Naive thymus-derived CD8-positive, alpha-beta T cell (primary cell): Measurements from ENCODE around the gene CD248. TPM values are rescaled to one million over a fixed set of nuclear protein-coding genes. Genes with fewer than 3 reads are reported as not detected.
A peak's percentile ranks its signal among the peaks of the same experiment; 100 is the strongest.
"Not testable (repeated sequence)": the region's sequence is repeated elsewhere in the genome, so short reads cannot be mapped to it uniquely, and the experiment has no call there.

ENCODE experiments used
- ATAC-seq, 2 donors: fragments of 150-1000 bp; cut with Tn5 transposase in 1 of 2; sonication (Bioruptor Pico), chemical (Tn5 transposase) in 1 of 2; 1 replicate in 1 of 2; 2 replicates in 1 of 2; pipeline ENCODE4 v1.10.0; 2021; ENCODE audit warnings: mild to moderate bottlenecking in 2 of 2, moderate library complexity in 2 of 2
- POLR2A ChIA-PET: fragments of 350-600 bp; sonication (Branson Sonifier 250); formaldehyde crosslinking; loops from one replicate; lab custom pipeline; 2021; ENCODE audit warnings: antibody characterized with exemption; lab: Charles Lee
- DNase-seq, 10 donors: peaks; one replicate each; pipeline versions ENCODE4 v3.0.0 to v3.0.0-alpha.2; 2020 to 2022
- H3K27ac Mint-ChIP-seq, 10 donors: one replicate each; pipeline ENCODE4 v1.8.0; 2020 to 2022; ENCODE audit warnings: mild to moderate bottlenecking in 10 of 10, mixed read lengths in 10 of 10, moderate library complexity in 4 of 10, inconsistent platforms in 1 of 10
- H3K27me3 Mint-ChIP-seq, 5 donors: one replicate each; pipeline ENCODE4 v1.8.0; 2021 to 2022; ENCODE audit warnings: mixed read lengths in 5 of 5
- H3K36me3 Mint-ChIP-seq, 3 donors: one replicate each; pipeline ENCODE4 v1.8.0; 2020 to 2022; ENCODE audit warnings: mixed read lengths in 3 of 3, mild to moderate bottlenecking in 2 of 3, inconsistent platforms in 1 of 3
- H3K4me1 Mint-ChIP-seq, 4 donors: one replicate each; pipeline ENCODE4 v1.8.0; 2021 to 2022; ENCODE audit warnings: mixed read lengths in 4 of 4
- H3K4me3 Mint-ChIP-seq, 10 donors: one replicate each; pipeline ENCODE4 v1.8.0; 2020 to 2022; ENCODE audit warnings: mild to moderate bottlenecking in 10 of 10, mixed read lengths in 10 of 10, moderate library complexity in 6 of 10, inconsistent platforms in 1 of 10
- H3K9me3 Mint-ChIP-seq, 9 donors: one replicate each; pipeline ENCODE4 v1.8.0; 2020 to 2022; ENCODE audit warnings: mixed read lengths in 9 of 9, mild to moderate bottlenecking in 3 of 9, inconsistent platforms in 1 of 9, moderate library complexity in 1 of 9
- polyA plus RNA-seq, 3 donors: library from polyadenylated mRNA; unstranded; fragments of 300-500 nt; fragmentation: Illumina TruSeq; gene quantifications; one replicate each; pipeline ENCODE4 v1.2.3, GENCODE V29; 2021
- total RNA-seq, 8 experiments: library from RNA in 2 of 8; stranded (reverse) in 2 of 8; gene quantifications; one replicate each; pipeline ENCODE4 v1.2.3 and lab custom pipeline; 2021 to 2026

CD248 gene
- total and polyA plus RNA-seq, 5 experiments from 2014 or later: 37.0 to 128 (median 43.8) TPM

GRCh38 chr11:66282468-66283455, 34.1 kb downstream of the CD248 start:
- Mint-ChIP-seq H3K9me3 (no peaks in the 10 kb centered on the region), H3K4me3 (peak overlapping the region in 9 of 10 donors; percentile 15 to 78 (median 56)), H3K36me3 (peaks cover 0 to 5% (median 0%) of the 10 kb centered on the region in 3 donors), H3K27me3 (peaks cover 0 to 3% (median 0%) of the 10 kb centered on the region in 5 donors), H3K4me1 (peaks cover 7 to 52% (median 43%) of the 10 kb centered on the region in 4 donors), H3K27ac (peak overlapping the region; percentile 35 to 97 (median 87))
- ATAC-seq (peak; percentile 74 to 84), DNase-seq (peak; percentile 97 to 100 (median 100))
- POLR2A ChIA-PET: interaction anchor here (0.6 to 11.2 kb wide), 7 partner anchors 9 to 193 kb away, joined by 3 to 102 read pairs (median 3); partner anchors contain the start of genes RAB1B and TMEM151A

- Mint-ChIP-seq H3K27ac (peak overlapping the region; percentile 35 to 97 (median 88)), H3K9me3 (no peaks in the 10 kb centered on the region), H3K36me3 (peaks cover 0 to 7% (median 0%) of the 10 kb centered on the region in 3 donors), H3K4me3 (peak overlapping the region in 9 of 10 donors; percentile 15 to 78 (median 50)), H3K4me1 (peaks cover 8 to 53% (median 44%) of the 10 kb centered on the region in 4 donors), H3K27me3 (peaks cover 0 to 3% (median 0%) of the 10 kb centered on the region in 5 donors)
- ATAC-seq: no peak
- POLR2A ChIA-PET: interaction anchor here (0.8 to 11.2 kb wide), 7 partner anchors 10 to 192 kb away, joined by 3 to 102 read pairs (median 3); partner anchors contain the start of genes RAB1B and TMEM151A
- no peak for DNase-seq
Measured at GRCh38 chr11:66281776-66282467, 34.9 kb downstream of the CD248 start.

GRCh38 chr11:66281001-66281400, 35.8 kb downstream of the CD248 start:
- DNase-seq (no peak), ATAC-seq (no peak)
- H3K4me1 Mint-ChIP-seq: peaks cover 9 to 51% (median 46%) of the 10 kb centered on the region in 4 donors
- H3K4me3 Mint-ChIP-seq: peak overlapping the region in 6 of 10 donors; percentile 13 to 69 (median 40)
- POLR2A ChIA-PET: interaction anchor here (0.9 to 11.2 kb wide), 3 partner anchors 13 to 36 kb away, joined by 3 to 102 read pairs (median 4); partner anchors contain the start of genes CD248 and RAB1B
- H3K27ac Mint-ChIP-seq: peak overlapping the region; percentile 20 to 97 (median 86)
- no peaks in the 10 kb centered on the region for H3K9me3 Mint-ChIP-seq
- H3K36me3 Mint-ChIP-seq: peaks cover 0 to 10% (median 2%) of the 10 kb centered on the region in 3 donors
- H3K27me3 Mint-ChIP-seq: peaks cover 0 to 3% (median 0%) of the 10 kb centered on the region in 5 donors

- ATAC-seq (no peak), DNase-seq (no peak)
- H3K4me1 Mint-ChIP-seq: peaks cover 9 to 51% (median 43%) of the 10 kb centered on the region in 4 donors
- H3K36me3 Mint-ChIP-seq: peaks cover 0 to 14% (median 2%) of the 10 kb centered on the region in 3 donors
- H3K9me3 Mint-ChIP-seq: no peaks in the 10 kb centered on the region
- peaks cover 0 to 3% (median 0%) of the 10 kb centered on the region in 5 donors for H3K27me3 Mint-ChIP-seq
- H3K27ac Mint-ChIP-seq: peak overlapping the region in 3 of 10 donors; percentile 35 to 97 (median 95)
- POLR2A ChIA-PET: interaction anchor here (1.1 to 11.2 kb wide), 2 partner anchors 12 to 37 kb away, joined by 4 to 102 read pairs; partner anchors contain the start of genes CD248 and RAB1B
- H3K4me3 Mint-ChIP-seq: no peak overlapping the region
Measured at GRCh38 chr11:66280428-66280827, 36.4 kb downstream of the CD248 start.

- ATAC-seq: no peak
- no peaks in the 10 kb centered on the region for H3K9me3 Mint-ChIP-seq
- H3K27ac Mint-ChIP-seq: peak overlapping the region in 8 of 10 donors; percentile 69 to 97 (median 78)
- no peak for DNase-seq
- peak overlapping the region; percentile 22 to 80 (median 60) for H3K4me3 Mint-ChIP-seq
- peaks cover 9 to 53% (median 41%) of the 10 kb centered on the region in 4 donors for H3K4me1 Mint-ChIP-seq
- peaks cover 0 to 3% (median 0%) of the 10 kb centered on the region in 5 donors for H3K27me3 Mint-ChIP-seq
- H3K36me3 Mint-ChIP-seq: peaks cover 0 to 23% (median 2%) of the 10 kb centered on the region in 3 donors
- POLR2A ChIA-PET: interaction anchor here (0.6 to 11.2 kb wide), 4 partner anchors 8 to 964 kb away, joined by 3 to 102 read pairs (median 4); partner anchors contain the start of genes RAB1B and YIF1A
Measured at GRCh38 chr11:66279092-66279734, 37.6 kb downstream of the CD248 start.

GRCh38 chr11:66278363-66279091, 38.3 kb downstream of the CD248 start:
- POLR2A ChIA-PET: interaction anchor here (0.6 to 11.2 kb wide), 4 partner anchors 9 to 963 kb away, joined by 3 to 102 read pairs (median 4); partner anchors contain the start of genes RAB1B and YIF1A
- H3K9me3 Mint-ChIP-seq: no peaks in the 10 kb centered on the region
- peak overlapping the region; percentile 48 to 80 (median 66) for H3K4me3 Mint-ChIP-seq
- peak in 2 of 10 donors; percentile 37 to 40 for DNase-seq
- peak overlapping the region in 8 of 10 donors; percentile 32 to 93 (median 78) for H3K27ac Mint-ChIP-seq
- peaks cover 0 to 3% (median 0%) of the 10 kb centered on the region in 5 donors for H3K27me3 Mint-ChIP-seq
- H3K36me3 Mint-ChIP-seq: peaks cover under 1 to 29% (median 2%) of the 10 kb centered on the region in 3 donors
- ATAC-seq: peak in 1 of 2 donors; percentile 13
- H3K4me1 Mint-ChIP-seq: peaks cover 12 to 58% (median 41%) of the 10 kb centered on the region in 4 donors

- H3K4me3 Mint-ChIP-seq: peak within 1 kb of the TSS; percentile 48 to 80 (median 66)
- peak within 1 kb of the TSS in 8 of 10 donors; percentile 62 to 93 (median 78) for H3K27ac Mint-ChIP-seq
- H3K9me3 Mint-ChIP-seq: no peaks in the 10 kb centered on the region
Measured at GRCh38 chr11:66277471-66278362, 39.1 kb downstream of the CD248 start, which contains the start of gene CNIH2. Gene CNIH2, plus strand, starts transcription at chr11:66278175. Its CDS starts 282 bp downstream, at chr11:66278457.

GRCh38 chr11:66277064-66277463, 39.8 kb downstream of the CD248 start:
- H3K27me3 Mint-ChIP-seq, H3K9me3 Mint-ChIP-seq, DNase-seq, ATAC-seq: not testable (repeated sequence)
- peaks cover 2 to 43% (median 3%) of the 10 kb centered on the region in 3 donors for H3K36me3 Mint-ChIP-seq
- POLR2A ChIA-PET: interaction anchor here (1.1 to 11.2 kb wide), 3 partner anchors 9 to 15 kb away, joined by 3 to 102 read pairs (median 5); partner anchors contain the start of genes RAB1B and YIF1A
- H3K27ac Mint-ChIP-seq: peak overlapping the region in 6 of 10 donors; percentile 53 to 86 (median 62)
- H3K4me1 Mint-ChIP-seq: peaks cover 16 to 55% (median 41%) of the 10 kb centered on the region in 4 donors
- peak overlapping the region in 9 of 10 donors; percentile 15 to 69 (median 37) for H3K4me3 Mint-ChIP-seq

More at GRCh38 chr11:66277471-66278362, 39.1 kb downstream of the CD248 start, which contains the start of gene CNIH2:
- peaks cover 0 to 3% (median 0%) of the 10 kb centered on the region in 5 donors for H3K27me3 Mint-ChIP-seq
- DNase-seq (peak in 7 of 10 donors; percentile 30 to 66 (median 49)), ATAC-seq (peak; percentile 37 to 50)
- POLR2A ChIA-PET: interaction anchor here (1.1 to 11.2 kb wide), 3 partner anchors 10 to 15 kb away, joined by 3 to 102 read pairs (median 5); partner anchors contain the start of genes RAB1B and YIF1A
- H3K36me3 Mint-ChIP-seq: peaks cover 2 to 37% (median 3%) of the 10 kb centered on the region in 3 donors
- H3K4me1 Mint-ChIP-seq: peaks cover 15 to 57% (median 41%) of the 10 kb centered on the region in 4 donors

GRCh38 chr11:66276619-66277018, 40.2 kb downstream of the CD248 start:
- DNase-seq, H3K9me3 Mint-ChIP-seq, ATAC-seq, H3K27me3 Mint-ChIP-seq: not testable (repeated sequence)
- Mint-ChIP-seq H3K27ac (peak overlapping the region in 6 of 10 donors; percentile 9 to 86 (median 61)), H3K36me3 (peaks cover 2 to 48% (median 3%) of the 10 kb centered on the region in 3 donors), H3K4me1 (peaks cover 14 to 50% (median 42%) of the 10 kb centered on the region in 4 donors), H3K4me3 (peak overlapping the region in 3 of 10 donors; percentile 30 to 42 (median 32))
- POLR2A ChIA-PET: interaction anchor here (1.5 to 11.2 kb wide), 2 partner anchors 9 to 12 kb away, joined by 5 to 102 read pairs; partner anchors contain the start of genes RAB1B and YIF1A
